Retinal pigment epithelial cell (primary cell): ENCODE measurements around the gene ZNF530.

Experiments
- DNase-seq: peaks from one replicate; pipeline ENCODE4 v3.0.0-alpha.2; 2010; ENCODE audit warnings: low read depth
- H3K4me3 ChIP-seq: 2 replicates; pipeline ENCODE4 v1.5.1; 2011; ENCODE audit warnings: mild to moderate bottlenecking, low read length, control low read depth, moderate library complexity
- TF ChIP-seq, protein P1 (sequence below): conservative IDR thresholded peaks from 2 replicates; pipeline ENCODE4 v1.5.1; 2011; ENCODE audit warnings: low read depth, low read length, control low read depth, inconsistent platforms

Gene ZNF530

GRCh38 chr19:57613941-57614743 lies 14.5 kb downstream of the ZNF530 start, which contains the start of gene ZNF134:
TSS of gene ZNF134 (plus strand) at chr19:57614242. CDS start at chr19:57619469, 5,227 bp downstream.
- H3K4me3 ChIP-seq, result peak within 1 kb of the TSS; percentile 91
- TF ChIP-seq, protein P1, sequence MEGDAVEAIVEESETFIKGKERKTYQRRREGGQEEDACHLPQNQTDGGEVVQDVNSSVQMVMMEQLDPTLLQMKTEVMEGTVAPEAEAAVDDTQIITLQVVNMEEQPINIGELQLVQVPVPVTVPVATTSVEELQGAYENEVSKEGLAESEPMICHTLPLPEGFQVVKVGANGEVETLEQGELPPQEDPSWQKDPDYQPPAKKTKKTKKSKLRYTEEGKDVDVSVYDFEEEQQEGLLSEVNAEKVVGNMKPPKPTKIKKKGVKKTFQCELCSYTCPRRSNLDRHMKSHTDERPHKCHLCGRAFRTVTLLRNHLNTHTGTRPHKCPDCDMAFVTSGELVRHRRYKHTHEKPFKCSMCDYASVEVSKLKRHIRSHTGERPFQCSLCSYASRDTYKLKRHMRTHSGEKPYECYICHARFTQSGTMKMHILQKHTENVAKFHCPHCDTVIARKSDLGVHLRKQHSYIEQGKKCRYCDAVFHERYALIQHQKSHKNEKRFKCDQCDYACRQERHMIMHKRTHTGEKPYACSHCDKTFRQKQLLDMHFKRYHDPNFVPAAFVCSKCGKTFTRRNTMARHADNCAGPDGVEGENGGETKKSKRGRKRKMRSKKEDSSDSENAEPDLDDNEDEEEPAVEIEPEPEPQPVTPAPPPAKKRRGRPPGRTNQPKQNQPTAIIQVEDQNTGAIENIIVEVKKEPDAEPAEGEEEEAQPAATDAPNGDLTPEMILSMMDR, result peak; percentile 28
- peak; percentile 69 for DNase-seq

DNA sequence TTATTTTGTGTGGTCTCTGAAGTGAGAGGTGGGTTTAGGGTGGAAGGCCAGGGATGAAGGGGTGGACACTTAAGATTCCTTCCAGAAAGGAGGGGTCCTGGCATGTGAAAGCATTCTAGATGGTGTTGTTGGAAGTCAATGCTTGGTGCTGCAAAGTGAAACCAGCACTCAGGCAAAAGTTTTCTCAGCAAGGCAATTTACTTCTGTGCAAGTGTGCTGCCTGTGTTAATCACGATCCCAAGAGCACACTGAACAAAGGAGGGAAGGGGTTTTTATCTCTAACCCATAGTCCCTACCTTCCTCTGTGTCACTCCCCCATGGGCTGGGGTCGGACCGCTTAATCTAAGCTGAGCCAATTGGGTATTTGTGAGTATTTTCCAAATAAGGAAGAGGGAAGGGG lies 15.7 kb downstream of the ZNF530 start:
- TF ChIP-seq, protein P1, result no peak
- peak overlapping the region; percentile 91 for H3K4me3 ChIP-seq
- DNase-seq, result no peak

DNA sequence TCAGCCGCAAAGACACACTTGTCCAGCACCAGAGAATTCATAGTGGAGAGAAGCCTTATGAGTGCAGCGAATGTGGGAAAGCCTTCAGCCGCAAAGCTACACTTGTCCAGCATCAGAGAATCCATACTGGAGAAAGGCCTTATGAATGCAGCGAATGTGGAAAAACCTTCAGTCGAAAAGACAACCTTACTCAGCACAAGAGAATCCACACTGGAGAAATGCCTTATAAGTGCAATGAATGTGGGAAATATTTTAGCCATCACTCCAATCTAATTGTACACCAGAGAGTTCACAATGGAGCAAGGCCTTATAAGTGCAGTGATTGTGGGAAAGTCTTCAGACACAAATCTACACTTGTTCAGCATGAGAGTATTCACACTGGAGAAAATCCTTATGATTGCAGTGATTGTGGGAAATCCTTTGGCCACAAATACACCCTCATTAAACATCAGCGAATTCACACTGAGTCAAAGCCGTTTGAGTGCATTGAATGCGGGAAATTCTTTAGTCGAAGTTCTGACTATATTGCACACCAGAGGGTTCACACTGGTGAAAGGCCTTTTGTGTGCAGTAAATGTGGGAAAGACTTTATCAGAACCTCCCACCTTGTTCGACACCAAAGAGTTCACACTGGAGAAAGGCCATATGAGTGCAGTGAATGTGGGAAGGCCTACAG lies 21.1 kb downstream of the ZNF530 start:
- no peak overlapping the region for H3K4me3 ChIP-seq
- TF ChIP-seq, protein P1, result no peak
- no peak for DNase-seq

DNA sequence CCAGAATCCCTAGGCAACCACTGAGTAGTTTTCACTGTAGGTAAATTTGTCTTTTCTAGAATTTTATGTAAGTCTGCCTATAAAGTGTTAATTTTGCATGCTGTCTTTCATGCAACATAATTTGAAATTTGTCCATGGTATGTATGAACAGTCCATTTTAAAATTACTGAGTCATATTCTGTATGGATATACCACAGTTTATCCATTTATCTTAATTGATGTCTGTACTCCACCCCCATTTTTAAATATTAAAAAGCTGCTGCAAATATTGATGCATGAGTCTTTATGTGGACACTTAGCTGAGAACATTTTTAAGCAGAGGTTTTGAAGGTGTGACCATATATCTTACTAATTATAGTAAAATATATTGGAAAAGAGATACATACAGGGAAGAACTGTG lies 23.4 kb downstream of the ZNF530 start:
- TF ChIP-seq, protein P1, result no peak
- no peak overlapping the region for H3K4me3 ChIP-seq
- DNase-seq, result no peak

DNA sequence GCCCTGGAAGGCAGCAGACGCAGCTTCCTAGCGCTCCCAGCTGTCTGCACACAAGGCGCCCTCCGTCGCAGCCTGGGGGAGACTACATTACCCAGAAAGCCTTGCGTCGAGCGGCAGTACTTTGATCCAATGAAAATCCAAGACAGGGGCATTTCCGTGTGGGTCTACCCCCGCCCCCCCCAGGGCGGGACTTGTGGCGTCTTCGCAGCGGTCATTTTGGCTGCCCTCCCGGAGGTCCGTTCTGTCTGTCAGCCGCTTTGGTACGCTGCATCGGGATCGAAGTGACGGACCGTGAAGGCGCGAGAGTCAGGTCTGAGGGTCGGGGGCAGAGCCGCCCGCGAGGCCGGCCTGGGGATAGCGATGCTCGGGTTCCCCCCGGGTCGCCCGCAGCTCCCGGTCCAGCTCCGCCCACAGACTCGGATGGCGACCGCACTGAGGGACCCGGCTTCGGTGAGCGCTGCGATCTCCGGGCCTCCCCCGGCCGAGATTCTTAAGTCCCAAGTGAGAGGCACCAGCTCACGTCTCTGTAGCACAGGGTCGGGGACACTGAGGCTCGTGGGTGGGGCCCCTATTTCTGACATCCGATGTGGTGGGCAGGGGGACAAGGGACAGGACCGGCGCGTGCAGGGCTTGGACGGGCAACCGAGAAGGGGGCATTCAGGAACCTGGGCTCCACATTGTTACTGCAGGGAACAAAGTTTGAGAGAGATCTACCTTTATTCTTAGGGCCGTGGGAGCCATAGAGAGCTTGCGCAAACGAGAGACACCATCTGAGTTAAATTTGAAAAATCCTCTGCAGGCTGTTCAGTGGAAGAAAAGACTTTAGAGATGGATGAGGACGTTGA lies 33.5 kb downstream of the ZNF530 start, which contains the start of gene ZNF211:
Gene ZNF211 (plus strand): TSS at position 182 of the 845 bp plus-strand sequence. CDS start 179 bp downstream, at position 361.
- TF ChIP-seq, protein P1, result no peak
- peak within 1 kb of the TSS; percentile 91 for H3K4me3 ChIP-seq
- DNase-seq, result peak; percentile 77

DNA sequence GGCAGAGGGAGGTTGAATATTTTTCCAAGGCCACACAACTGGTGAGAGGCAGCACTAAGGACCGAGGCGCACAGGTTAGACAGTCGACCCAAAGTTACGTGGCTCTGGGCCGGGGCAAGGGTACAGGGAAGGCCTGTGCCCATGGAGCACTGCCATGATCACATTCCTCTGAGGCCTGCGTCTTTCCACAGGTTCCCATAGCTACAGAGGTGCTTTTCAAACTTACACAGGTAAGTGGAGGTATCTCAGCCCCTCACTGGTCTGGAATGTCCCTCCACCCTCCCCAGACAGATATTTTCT lies 34.1 kb downstream of the ZNF530 start:
- TF ChIP-seq, protein P1, result no peak
- DNase-seq, result no peak
- peak overlapping the region; percentile 91 for H3K4me3 ChIP-seq
